Osteocyte (in vitro differentiated cells): Measurements from ENCODE around the gene DNMBP. TPM values are rescaled to one million over a fixed set of nuclear protein-coding genes. Genes with fewer than 3 reads are reported as not detected.

Source experiments
- DNase-seq: peaks from one replicate; pipeline ENCODE4 v3.0.0; 2021; ENCODE audit warnings: mixed read lengths; ENCODE audit not compliant: unreplicated experiment; ENCODE audit errors: extremely low spot score
- H3K27ac Mint-ChIP-seq: one replicate; pipeline ENCODE4 v1.8.0; 2021; ENCODE audit warnings: mild to moderate bottlenecking, mixed read lengths; ENCODE audit not compliant: unreplicated experiment
- H3K27me3 Mint-ChIP-seq: one replicate; pipeline ENCODE4 v1.8.0; 2021; ENCODE audit warnings: mixed read lengths; ENCODE audit not compliant: unreplicated experiment
- H3K36me3 Mint-ChIP-seq: one replicate; pipeline ENCODE4 v1.8.0; 2021; ENCODE audit warnings: mixed read lengths; ENCODE audit not compliant: unreplicated experiment
- H3K4me1 Mint-ChIP-seq: one replicate; pipeline ENCODE4 v1.8.0; 2021; ENCODE audit warnings: mixed read lengths; ENCODE audit not compliant: unreplicated experiment
- H3K4me3 Mint-ChIP-seq: one replicate; pipeline ENCODE4 v1.8.0; 2021; ENCODE audit warnings: mild to moderate bottlenecking, moderate library complexity, mixed read lengths; ENCODE audit not compliant: unreplicated experiment
- H3K9me3 Mint-ChIP-seq: one replicate; pipeline ENCODE4 v1.8.0; 2021; ENCODE audit warnings: mixed read lengths; ENCODE audit not compliant: unreplicated experiment
- CTCF ChIP-seq: fragments of 200-600 bp; sonication (generic); IDR thresholded peaks from 2 replicates; pipeline ENCODE4 v1.5.0; 2021; ENCODE audit warnings: antibody characterized with exemption, mild to moderate bottlenecking, moderate library complexity
- total RNA-seq: library from RNA; stranded (reverse); gene quantifications from 2 replicates; pipeline ENCODE4 v1.2.1, GENCODE V29; 2021

The DNMBP gene
- total RNA-seq, 1 donor from 2014 or later: 16.2 TPM

- H3K27ac Mint-ChIP-seq: peak overlapping the region; percentile 97
- peaks cover 78% of the 10 kb centered on the region for H3K4me1 Mint-ChIP-seq
- DNase-seq: no peak
- H3K36me3 Mint-ChIP-seq: peaks cover 3% of the 10 kb centered on the region
- no peak for TF ChIP-seq CTCF
- H3K4me3 Mint-ChIP-seq: no peak overlapping the region
- no peaks in the 10 kb centered on the region for H3K27me3 Mint-ChIP-seq
- H3K9me3 Mint-ChIP-seq: no peaks in the 10 kb centered on the region
Measured at GRCh38 chr10:100004805-100005510, 4.8 kb downstream of the DNMBP start.

- no peak for TF ChIP-seq CTCF
- Mint-ChIP-seq H3K4me3 (no peak overlapping the region), H3K27me3 (no peaks in the 10 kb centered on the region), H3K27ac (no peak overlapping the region), H3K9me3 (no peaks in the 10 kb centered on the region), H3K4me1 (peaks cover 76% of the 10 kb centered on the region), H3K36me3 (peaks cover 8% of the 10 kb centered on the region)
- DNase-seq: no peak
Measured at GRCh38 chr10:100000109-100000644, 9.6 kb downstream of the DNMBP start.

GRCh38 chr10:99999319-100000108, 10.2 kb downstream of the DNMBP start:
- no peak for DNase-seq
- peaks cover 8% of the 10 kb centered on the region for H3K36me3 Mint-ChIP-seq
- no peak for TF ChIP-seq CTCF
- no peaks in the 10 kb centered on the region for H3K9me3 Mint-ChIP-seq
- H3K4me3 Mint-ChIP-seq: no peak overlapping the region
- H3K27ac Mint-ChIP-seq: no peak overlapping the region
- H3K4me1 Mint-ChIP-seq: peaks cover 76% of the 10 kb centered on the region
- H3K27me3 Mint-ChIP-seq: no peaks in the 10 kb centered on the region

GRCh38 chr10:99998889-99999288, 10.9 kb downstream of the DNMBP start:
- Mint-ChIP-seq H3K27ac (no peak overlapping the region), H3K36me3 (peaks cover 8% of the 10 kb centered on the region), H3K27me3 (no peaks in the 10 kb centered on the region), H3K4me3 (no peak overlapping the region), H3K9me3 (no peaks in the 10 kb centered on the region), H3K4me1 (peaks cover 78% of the 10 kb centered on the region)
- no peak for TF ChIP-seq CTCF
- DNase-seq: no peak
